GM12878 (cell line): ENCODE data around the gene OR12D2.

Source experiments
- CTCF ChIP-seq, 3 experiments: IDR thresholded peaks in 2 of 3; conservative IDR thresholded peaks in 1 of 3; 2 replicates each; pipeline ENCODE4 v1.5.1; 2011; ENCODE audit warnings: low read depth in 3 of 3, low read length in 3 of 3, mild to moderate bottlenecking in 3 of 3, control low read depth in 2 of 3, moderate library complexity in 2 of 3, inconsistent platforms in 1 of 3, mixed read lengths in 1 of 3; ENCODE audit not compliant: control insufficient read depth in 2 of 3, insufficient read depth in 1 of 3; ENCODE audit errors: extremely low read depth in 1 of 3
- POLR2AphosphoS5 ChIP-seq: IDR thresholded peaks from 2 replicates; pipeline ENCODE4 v1.6.1; 2011; ENCODE audit warnings: mild to moderate bottlenecking, low read length, inconsistent platforms

DNA sequence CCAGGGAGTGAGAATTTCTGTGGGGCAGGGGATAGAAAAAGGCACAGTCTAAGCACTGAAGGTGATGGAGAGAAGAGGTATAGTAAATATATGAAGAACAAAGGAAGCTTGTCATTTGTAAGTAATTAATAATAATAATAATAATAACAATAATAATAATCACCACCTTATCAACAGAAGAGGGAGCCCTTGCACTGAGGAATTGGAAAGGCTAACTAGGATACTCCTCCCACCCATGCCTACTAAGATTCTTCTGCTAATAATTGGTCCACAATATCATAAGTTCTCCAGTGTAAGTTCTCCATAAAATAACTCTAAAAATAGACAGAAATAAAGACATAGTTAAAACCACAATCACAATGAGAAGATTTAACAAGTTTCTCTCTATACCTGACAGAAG, 19.4 kb upstream of the OR12D2 start:
- TF ChIP-seq CTCF (IDR thresholded peaks at IDR 0.05 in 2 of 3, conservative IDR thresholded peaks at IDR 0.05 in 1 of 3; ENCODE audit: control insufficient read depth in 2 of 3, extremely low read depth in 1 of 3, insufficient read depth in 1 of 3, low read depth in 3 of 3, low read length in 3 of 3), result peak in 1 of 3 experiments; percentile 16; a peak in 1 of 6 replicates
- no peak for TF ChIP-seq POLR2AphosphoS5
